Endothelial cell of umbilical vein (primary cell): ENCODE measurements around the gene PDGFA. TPM values are rescaled to one million over a fixed set of nuclear protein-coding genes. Genes with fewer than 3 reads are reported as not detected.

Experiments
- BruUV-seq: library from RNA; stranded (reverse); fragments of 400-500 nt; replicated peaks from 2 replicates; lab custom pipeline; 2021; lab: Mats Ljungman, UMichigan
- CTCF ChIA-PET: fragments of 300-600, 350-600 bp; sonication (Branson Sonifier 250); formaldehyde crosslinking; loops from one replicate; lab custom pipeline; 2021; ENCODE audit warnings: antibody characterized with exemption, inconsistent platforms; lab: Charles Lee
- POLR2A ChIA-PET: fragments of 300-600, 350-600 bp; sonication (Branson Sonifier 250); formaldehyde crosslinking; loops from one replicate; lab custom pipeline; 2021; ENCODE audit warnings: antibody characterized with exemption, inconsistent platforms; lab: Charles Lee
- DNase-seq: peaks from one replicate; pipeline ENCODE4 v3.0.0-alpha.2; 2011; ENCODE audit warnings: low read depth, low spot score
- FAIRE-seq: peaks from 2 replicates; lab custom pipeline; 2011; peaks lifted over from hg19 to GRCh38; lab: Jason Lieb, UNC
- H2AFZ ChIP-seq: 2 replicates; pipeline ENCODE4 v1.6.0; 2012; ENCODE audit warnings: low read depth, low read length, control low read depth, inconsistent platforms
- H3K27ac ChIP-seq: 2 replicates; pipeline ENCODE4 v1.5.1; 2011; ENCODE audit warnings: low read depth, mild to moderate bottlenecking, control low read depth, low read length, moderate library complexity; ENCODE audit not compliant: insufficient read depth
- H3K27me3 ChIP-seq, 2 experiments: 2 replicates each; pipeline versions ENCODE4 v1.6.0 to v1.6.1; 2011; ENCODE audit warnings: low read length in 2 of 2, mixed read lengths in 1 of 2; ENCODE audit not compliant: control insufficient read depth in 2 of 2, insufficient read depth in 2 of 2
- H3K36me3 ChIP-seq, 2 experiments: 2 replicates in 1 of 2; 3 replicates in 1 of 2; pipeline ENCODE4 v1.5.1; 2011; ENCODE audit warnings: low read length in 2 of 2, mild to moderate bottlenecking in 1 of 2, moderate library complexity in 1 of 2; ENCODE audit not compliant: control insufficient read depth in 2 of 2, insufficient read depth in 2 of 2; ENCODE audit errors: extremely low read depth in 1 of 2
- H3K4me1 ChIP-seq: 3 replicates; pipeline ENCODE4 v1.5.1; 2011; ENCODE audit warnings: mild to moderate bottlenecking, low read length; ENCODE audit not compliant: control insufficient read depth, insufficient read depth; ENCODE audit errors: extremely low read depth
- H3K4me2 ChIP-seq: 2 replicates; pipeline ENCODE4 v1.6.1; 2011; ENCODE audit warnings: low read length, control low read depth, mixed read lengths; ENCODE audit not compliant: insufficient read depth
- H3K4me3 ChIP-seq, 3 experiments: fragments of 200-600 bp in 1 of 3; sonication (generic), shearing (Covaris generic) in 1 of 3; replicated peaks in 1 of 3; 2 replicates each; pipeline ENCODE4 v1.5.1; 2011 to 2016; ENCODE audit warnings: control low read depth in 3 of 3, low read length in 3 of 3, mild to moderate bottlenecking in 2 of 3, inconsistent platforms in 1 of 3, low read depth in 1 of 3, moderate library complexity in 1 of 3; ENCODE audit not compliant: insufficient read depth in 1 of 3
- H3K79me2 ChIP-seq: 2 replicates; pipeline ENCODE4 v1.6.0; 2012; ENCODE audit warnings: low read length, inconsistent platforms; ENCODE audit not compliant: control insufficient read depth, insufficient read depth
- H3K9ac ChIP-seq: replicated peaks from 2 replicates; pipeline ENCODE3; 2011; ENCODE audit warnings: low read length, control low read depth; ENCODE audit not compliant: insufficient read depth; ENCODE audit errors: extremely low read depth
- H3K9me1 ChIP-seq: replicated peaks from 3 replicates; pipeline ENCODE4 v1.6.0; 2011; ENCODE audit warnings: mild to moderate bottlenecking, low read length; ENCODE audit not compliant: control insufficient read depth, insufficient read depth; ENCODE audit errors: extremely low read depth
- H3K9me3 ChIP-seq: replicated peaks from 2 replicates; pipeline ENCODE4 v1.5.1; 2012; ENCODE audit warnings: low read length, inconsistent platforms; ENCODE audit not compliant: control insufficient read depth, insufficient read depth
- H4K20me1 ChIP-seq: replicated peaks from 2 replicates; pipeline ENCODE3; 2011; ENCODE audit warnings: mild to moderate bottlenecking, low read length; ENCODE audit not compliant: control insufficient read depth, insufficient read depth; ENCODE audit errors: extremely low read depth
- CTCF ChIP-seq, 2 donors: IDR thresholded peaks; 1 replicate in 1 of 2; 2 replicates in 1 of 2; pipeline ENCODE4 v1.5.1; 2011; ENCODE audit warnings: low read length in 2 of 2, mild to moderate bottlenecking in 2 of 2, moderate library complexity in 2 of 2, control low read depth in 1 of 2, inconsistent platforms in 1 of 2, low read depth in 1 of 2; ENCODE audit not compliant: insufficient read depth in 1 of 2; ENCODE audit errors: extremely low read depth in 1 of 2
- EZH2 ChIP-seq: IDR thresholded peaks from 2 replicates; pipeline ENCODE4 v1.6.1; 2012; ENCODE audit warnings: borderline replicate concordance, low read depth, mild to moderate bottlenecking, moderate library complexity, low read length, inconsistent platforms; ENCODE audit not compliant: severe bottlenecking
- FOS ChIP-seq: IDR thresholded peaks from 2 replicates; pipeline ENCODE4 v1.6.1; 2011; ENCODE audit warnings: mild to moderate bottlenecking, low read length, moderate library complexity, borderline replicate concordance; ENCODE audit not compliant: insufficient read depth
- GATA2 ChIP-seq: IDR thresholded peaks from 2 replicates; pipeline ENCODE4 v1.7.0; 2011; ENCODE audit warnings: low read depth, mild to moderate bottlenecking, moderate library complexity, mixed read lengths, low read length; ENCODE audit not compliant: insufficient read length, insufficient read depth
- JUN ChIP-seq: IDR thresholded peaks from 2 replicates; pipeline ENCODE4 v1.6.1; 2011; ENCODE audit warnings: borderline replicate concordance, low read depth; ENCODE audit not compliant: insufficient read length, insufficient read depth
- MAX ChIP-seq: IDR thresholded peaks from 2 replicates; pipeline ENCODE4 v1.6.1; 2011; ENCODE audit not compliant: insufficient read depth, insufficient read length
- MYC ChIP-seq: IDR thresholded peaks from one replicate; pipeline ENCODE4 v1.6.1; 2011; ENCODE audit warnings: mild to moderate bottlenecking, low read depth, low read length
- POLR2A ChIP-seq: IDR thresholded peaks from 2 replicates; pipeline ENCODE4 v1.6.1; 2012; ENCODE audit warnings: low read depth, mild to moderate bottlenecking, control low read depth, low read length
- POLR2AphosphoS5 ChIP-seq: IDR thresholded peaks from 2 replicates; pipeline ENCODE4 v1.6.1; 2012; ENCODE audit warnings: low read depth, mild to moderate bottlenecking, control low read depth, low read length, moderate library complexity; ENCODE audit not compliant: insufficient read depth
- dilution Hi-C: fragments of 300-500 bp; cut with MboI; formaldehyde crosslinking; loops from one replicate; pipeline ENCODE4 v1.15.0; 2019; ENCODE audit warnings: low sequenced_read_pairs; ENCODE audit not compliant: extremely low pct_ligation_motif_present
- intact Hi-C: fragments of 100-400 bp; cut with micrococcal nuclease; formaldehyde crosslinking; loops from one replicate; pipeline ENCODE4 v1.10.0; 2022
- polyA plus RNA-seq, 4 experiments: library from polyadenylated mRNA; depleted of rRNA in 3 of 4; stranded (reverse) in 3 of 4; unstranded in 1 of 4; fragments of >200 nt; gene quantifications; 2 replicates each; pipeline versions ENCODE4 v1.2.1 to v1.2.3, GENCODE V29; 2011 to 2012; ENCODE audit warnings: missing spikeins in 1 of 4
- total RNA-seq: library from RNA; stranded (reverse); gene quantifications from 2 replicates; pipeline ENCODE4 v1.2.3, GENCODE V29; 2021

PDGFA gene
- total and polyA plus RNA-seq, 2 donors (not counting 3 experiments of a cell fraction or from before 2014, with no cell fraction given), result 17.4 to 62.4 TPM

- DNase-seq (no peak), FAIRE-seq (no peak)
- H3K9me3 ChIP-seq, result no peaks in the 10 kb centered on the region
- H3K9me1 ChIP-seq, result no peaks in the 10 kb centered on the region
- intact Hi-C loops (no loop called here), dilution Hi-C loops (no loop called here)
- H3K36me3 ChIP-seq, result no peaks in the 10 kb centered on the region
- ChIA-PET POLR2A (no interaction called here), CTCF (no interaction called here)
- no peak overlapping the region for H3K4me2 ChIP-seq
- no peaks in the 10 kb centered on the region for H4K20me1 ChIP-seq
- no peak overlapping the region for H3K4me3 ChIP-seq
- H3K79me2 ChIP-seq, result no peaks in the 10 kb centered on the region
- no peak overlapping the region for H3K27ac ChIP-seq
- TF ChIP-seq JUN, result no peak
- no peak for TF ChIP-seq POLR2A
- TF ChIP-seq GATA2, result no peak
- no peak for TF ChIP-seq FOS
- TF ChIP-seq EZH2, result no peak
- TF ChIP-seq POLR2AphosphoS5, result no peak
- TF ChIP-seq MAX, result no peak
- no peak for TF ChIP-seq MYC
- no peak for TF ChIP-seq CTCF (IDR thresholded peaks at IDR 0.05; ENCODE audit: extremely low read depth in 1 of 2, insufficient read depth in 1 of 2, low read depth in 1 of 2, low read length in 2 of 2)
- no peaks in the 10 kb centered on the region for H3K4me1 ChIP-seq
- no peaks in the 10 kb centered on the region for H3K27me3 ChIP-seq
- H2AFZ ChIP-seq, result no peak overlapping the region
- H3K9ac ChIP-seq, result no peak overlapping the region
- BruUV-seq, result no TSS peak
These were observed 37.9 kb upstream of the PDGFA start for GRCh38 chr7:557558-557881.
